Stromal cell of bone marrow (primary cell): ENCODE results near the gene MAL.

Experiments
- DNase-seq: peaks from one replicate; pipeline ENCODE4 v3.0.0-alpha.2; 2012; ENCODE audit warnings: low read depth

The MAL gene

GRCh38 chr2:95061601-95062183 lies 36.2 kb downstream of the MAL start:
- no peak for DNase-seq

- DNase-seq: no peak
Observed at GRCh38 chr2:95062242-95063085, 37.0 kb downstream of the MAL start.

GRCh38 chr2:95063086-95063958 lies 37.8 kb downstream of the MAL start:
- DNase-seq: no peak

GRCh38 chr2:95068256-95068655 lies 42.7 kb downstream of the MAL start:
- DNase-seq: no peak

GRCh38 chr2:95069465-95069864 lies 44.0 kb downstream of the MAL start:
- DNase-seq: no peak

GRCh38 chr2:95071856-95072255 lies 46.3 kb downstream of the MAL start:
- DNase-seq: no peak

- no peak for DNase-seq
Observed at GRCh38 chr2:95072424-95072823, 46.9 kb downstream of the MAL start.

GRCh38 chr2:95073856-95074662 lies 48.6 kb downstream of the MAL start:
- DNase-seq: no peak

GRCh38 chr2:95074663-95075439 lies 49.3 kb downstream of the MAL start:
- DNase-seq: no peak

GRCh38 chr2:95075440-95076132 lies 50.1 kb downstream of the MAL start:
- DNase-seq: no peak

- DNase-seq: peak; percentile 20
Observed at GRCh38 chr2:95076705-95077529, 51.4 kb downstream of the MAL start.

GRCh38 chr2:95077530-95077825 lies 52.0 kb downstream of the MAL start:
- no peak for DNase-seq

- DNase-seq: no peak
Observed at GRCh38 chr2:95077861-95078603, 52.5 kb downstream of the MAL start.

GRCh38 chr2:95079199-95079683 lies 53.7 kb downstream of the MAL start:
- DNase-seq: peak; percentile 7

- no peak for DNase-seq
Observed at GRCh38 chr2:95082477-95082876, 57.0 kb downstream of the MAL start.

- DNase-seq: no peak
Observed at GRCh38 chr2:95086017-95086416, 60.5 kb downstream of the MAL start.

- DNase-seq: no peak
Observed at GRCh38 chr2:95087379-95087778, 61.9 kb downstream of the MAL start.

- no peak for DNase-seq
Observed at GRCh38 chr2:95091885-95092555, 66.5 kb downstream of the MAL start.
